Right renal pelvis (tissue), 4 donors: ENCODE data around the gene PIANP. TPM values are rescaled to one million over a fixed set of nuclear protein-coding genes. Genes with fewer than 3 reads are reported as not detected.
"Not testable (repeated sequence)": the region's sequence is repeated elsewhere in the genome, so short reads cannot be mapped to it uniquely, and the experiment has no call there.

Experiments
- DNase-seq, 4 donors: peaks; one replicate each; pipeline ENCODE4 v3.0.0-alpha.2; 2013; ENCODE audit warnings: low read depth in 4 of 4, low spot score in 3 of 4, missing footprints in 1 of 4
- polyA plus RNA-seq, 4 donors: library from polyadenylated mRNA; unstranded; fragments of 120-200 nt; gene quantifications; one replicate each; pipeline ENCODE4 v1.2.1, GENCODE V29; 2013; ENCODE audit not compliant: insufficient read length in 4 of 4

Gene PIANP
- polyA plus RNA-seq: 10 to 100 TPM; 11.2 to 16.7 (median 11.3) TPM

- peak in 2 of 4 donors; percentile 28 to 48 for DNase-seq
These were observed at the start of gene PIANP for GRCh38 chr12:6700646-6701051. PIANP (minus strand) TSS chr12:6700815; CDS start chr12:6698061, 2,754 bp downstream.

GRCh38 chr12:6748761-6749160, 48.1 kb upstream of the PIANP start:
- no peak for DNase-seq

GRCh38 chr12:6747216-6747615, 46.6 kb upstream of the PIANP start:
- DNase-seq: no peak

- DNase-seq: no peak
These were observed 45.3 kb upstream of the PIANP start for GRCh38 chr12:6745741-6746525.

GRCh38 chr12:6743300-6743699, 42.7 kb upstream of the PIANP start:
- DNase-seq: not testable (repeated sequence)

DNA sequence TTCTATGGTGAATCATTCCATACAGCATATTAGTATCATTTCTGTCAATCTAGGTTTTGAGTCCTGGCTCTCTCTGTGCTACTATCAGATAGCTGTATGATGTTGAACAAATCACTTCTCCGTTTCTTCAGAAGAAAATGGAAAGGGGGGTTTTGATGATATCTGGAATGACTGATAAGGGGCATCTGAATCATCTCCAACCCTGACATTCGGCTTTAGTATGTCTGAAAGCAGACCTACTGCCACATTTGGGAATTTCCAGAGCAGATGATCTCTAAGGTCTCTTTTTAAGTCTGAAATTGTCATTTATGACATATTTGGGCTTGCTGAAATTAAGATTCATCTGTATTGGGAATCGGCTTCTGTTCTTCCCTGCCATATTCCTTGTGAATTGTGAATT, 42.2 kb upstream of the PIANP start:
- DNase-seq: no peak

DNA sequence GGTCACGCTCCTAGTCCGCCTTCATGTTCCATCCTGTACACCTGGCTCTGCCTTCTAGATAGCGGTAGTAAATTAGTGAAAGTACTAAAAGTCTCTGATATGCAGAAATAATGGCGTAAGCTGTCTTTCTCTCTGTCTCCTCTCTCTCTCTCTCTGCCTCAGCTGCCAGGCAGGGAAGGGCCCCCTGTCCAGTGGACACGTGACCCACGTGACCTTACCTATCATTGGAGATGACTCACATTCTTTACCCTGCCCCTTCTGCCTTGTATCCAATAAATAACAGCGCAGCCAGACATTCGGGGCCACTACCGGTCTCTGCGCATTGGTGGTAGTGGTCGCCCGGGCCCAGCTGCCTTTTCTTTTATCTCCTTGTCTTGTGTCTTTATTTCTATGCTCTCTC, 41.5 kb upstream of the PIANP start:
- DNase-seq: not testable (repeated sequence)

DNA sequence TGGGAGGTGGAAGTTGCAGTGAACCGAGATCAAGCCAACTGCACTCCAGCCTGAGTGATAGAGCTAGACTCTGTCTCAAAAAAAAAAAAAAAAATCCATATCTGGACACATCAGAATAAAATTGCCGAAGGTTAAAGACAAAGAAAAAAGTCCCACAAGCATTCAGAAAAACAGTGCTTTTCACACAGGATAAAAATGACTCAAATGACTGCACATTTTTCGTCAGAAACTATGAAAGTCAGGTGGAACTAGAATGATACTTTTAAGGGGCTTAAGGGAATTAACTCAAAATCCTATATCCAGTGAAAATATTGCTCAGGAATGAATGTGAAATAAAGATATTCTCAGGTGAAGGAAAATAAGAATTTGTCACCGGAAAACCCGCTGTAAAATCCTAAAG, 36.1 kb upstream of the PIANP start:
- no peak for DNase-seq

GRCh38 chr12:6735448-6736191, 35.0 kb upstream of the PIANP start:
- DNase-seq: peak in 2 of 4 donors; percentile 13 to 40

GRCh38 chr12:6734506-6735387, 34.1 kb upstream of the PIANP start:
- no peak for DNase-seq

- no peak for DNase-seq
These were observed 29.6 kb upstream of the PIANP start for GRCh38 chr12:6730169-6730568.

- DNase-seq: no peak
These were observed 28.6 kb upstream of the PIANP start for GRCh38 chr12:6729186-6729585.

GRCh38 chr12:6725350-6725749, 24.7 kb upstream of the PIANP start:
- no peak for DNase-seq

DNA sequence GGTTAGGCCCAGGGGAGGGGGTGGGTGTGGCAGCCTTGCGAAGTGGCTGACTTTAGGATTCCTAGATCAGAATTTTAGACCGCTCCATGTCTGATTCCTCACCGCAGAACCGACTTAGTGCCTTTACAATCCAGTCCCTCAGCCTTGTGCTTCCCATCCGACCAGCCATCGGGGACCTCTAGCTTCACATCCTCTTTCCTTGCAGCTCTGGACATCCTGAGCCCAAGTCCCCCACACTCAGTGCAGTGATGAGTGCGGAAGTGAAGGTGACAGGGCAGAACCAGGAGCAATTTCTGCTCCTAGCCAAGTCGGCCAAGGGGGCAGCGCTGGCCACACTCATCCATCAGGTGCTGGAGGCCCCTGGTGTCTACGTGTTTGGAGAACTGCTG, 23.8 kb upstream of the PIANP start:
- no peak for DNase-seq

DNA sequence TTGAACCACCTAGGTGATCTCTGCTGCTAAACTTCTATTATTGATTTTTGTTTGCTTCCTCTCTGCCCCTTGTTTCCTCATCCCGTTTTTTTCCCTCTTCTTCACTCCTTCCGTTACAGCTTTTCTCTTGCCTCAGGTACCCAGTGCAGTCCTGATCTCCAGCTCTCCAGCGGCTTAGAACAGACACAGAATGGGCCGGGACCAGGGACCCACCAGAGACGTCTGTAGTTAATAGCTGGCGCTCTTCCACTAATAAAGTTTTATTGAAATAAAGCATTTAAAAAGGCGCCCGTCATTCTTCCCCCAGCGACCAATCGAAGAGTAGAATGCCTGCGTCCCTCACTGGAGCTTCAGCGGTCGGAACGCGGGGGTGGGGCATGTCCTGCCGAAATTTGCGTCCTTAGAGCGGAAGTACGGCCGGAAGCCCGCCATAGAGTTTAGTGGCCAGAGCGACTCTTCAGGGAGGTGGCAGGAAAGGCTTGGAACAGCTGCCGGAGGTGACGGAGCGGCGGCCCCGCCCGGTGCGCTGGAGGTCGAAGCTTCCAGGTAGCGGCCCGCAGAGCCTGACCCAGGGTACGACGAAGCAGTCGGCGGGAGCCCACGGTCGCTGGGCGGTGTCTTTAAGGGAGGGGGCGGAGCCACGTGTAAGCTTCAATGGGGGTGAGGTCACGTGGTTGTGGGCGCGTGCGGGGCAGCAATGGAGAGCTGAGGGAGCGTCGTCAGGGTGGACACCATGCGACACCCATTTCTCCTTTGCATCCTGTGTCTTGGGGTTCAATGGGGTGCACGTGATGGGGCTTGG, 23.2 kb upstream of the PIANP start, which contains the start of gene COPS7A:
TSS of gene COPS7A (plus strand) at position 440 of the 802 bp plus-strand sequence. CDS start 611 bp downstream, outside the sequence.
- DNase-seq: peak; percentile 93 to 96 (median 94)

DNA sequence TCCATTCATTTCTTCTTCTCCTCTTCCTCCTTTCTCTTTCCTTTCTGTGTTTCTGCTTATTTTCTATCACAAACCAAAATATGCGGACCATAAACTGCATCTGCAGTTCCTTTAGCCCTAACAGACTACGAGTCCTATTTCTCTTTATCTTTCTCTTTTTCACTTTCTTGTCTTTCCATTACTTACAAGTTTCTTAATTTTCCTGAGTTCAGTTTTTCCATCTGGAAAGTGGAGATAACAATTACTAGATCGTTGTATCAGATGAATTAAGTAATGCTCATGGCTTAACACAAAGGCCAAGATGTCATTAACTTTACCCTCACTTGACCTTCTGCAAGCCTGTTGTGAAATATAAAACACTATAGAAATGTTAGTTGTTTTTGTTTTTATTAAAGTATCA, 22.2 kb upstream of the PIANP start:
- DNase-seq: no peak

GRCh38 chr12:6716874-6717437, 16.3 kb upstream of the PIANP start:
- no peak for DNase-seq

GRCh38 chr12:6716031-6716873, 15.6 kb upstream of the PIANP start:
- DNase-seq: not testable (repeated sequence)

- DNase-seq: no peak
These were observed 8.4 kb upstream of the PIANP start for GRCh38 chr12:6708960-6709394.
